Lower leg skin (tissue), 3 donors: ENCODE results near the gene WDR18.

Experiments
- CTCF ChIP-seq, 3 donors: fragments of 450-650 bp; IDR thresholded peaks; one replicate each; pipeline ENCODE4 v1.5.1; 2016; ENCODE audit warnings: antibody characterized with exemption in 3 of 3, mild to moderate bottlenecking in 3 of 3, moderate library complexity in 2 of 3
- POLR2A ChIP-seq, 2 donors: fragments of 450-650 bp; IDR thresholded peaks; one replicate each; pipeline ENCODE4 v1.6.1; 2016 to 2017; ENCODE audit warnings: antibody characterized with exemption in 2 of 2, mild to moderate bottlenecking in 1 of 2, moderate library complexity in 1 of 2

GRCh38 chr19:1007399-1008251 lies 23.5 kb downstream of the WDR18 start:
- no peak for TF ChIP-seq POLR2A (IDR thresholded peaks at IDR 0.05)
- TF ChIP-seq CTCF (IDR thresholded peaks at IDR 0.05), result no peak
